ENCODE measurements around the gene MAP2.

MAP2 gene

DNA sequence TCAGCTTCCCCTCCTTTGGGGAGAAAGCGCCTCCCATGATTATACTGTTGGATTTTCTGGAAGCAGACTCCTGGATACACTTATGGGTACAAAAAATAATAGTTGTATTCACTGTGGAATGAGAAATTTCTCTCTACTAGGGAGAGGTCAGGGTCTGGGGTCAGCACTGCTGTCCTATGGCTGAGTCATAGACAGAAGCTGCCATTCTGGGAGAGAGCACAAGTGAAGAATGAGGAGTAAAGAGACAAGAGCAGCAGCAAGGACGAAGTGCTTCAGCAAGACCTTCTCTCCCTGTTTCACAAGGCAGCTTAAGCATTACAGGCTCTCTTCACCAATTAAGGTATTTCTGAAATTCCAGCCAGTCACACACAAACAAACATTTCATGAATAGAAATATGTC is 337.7 kb downstream of the MAP2 start:
- DNase-seq, result no peak

DNA sequence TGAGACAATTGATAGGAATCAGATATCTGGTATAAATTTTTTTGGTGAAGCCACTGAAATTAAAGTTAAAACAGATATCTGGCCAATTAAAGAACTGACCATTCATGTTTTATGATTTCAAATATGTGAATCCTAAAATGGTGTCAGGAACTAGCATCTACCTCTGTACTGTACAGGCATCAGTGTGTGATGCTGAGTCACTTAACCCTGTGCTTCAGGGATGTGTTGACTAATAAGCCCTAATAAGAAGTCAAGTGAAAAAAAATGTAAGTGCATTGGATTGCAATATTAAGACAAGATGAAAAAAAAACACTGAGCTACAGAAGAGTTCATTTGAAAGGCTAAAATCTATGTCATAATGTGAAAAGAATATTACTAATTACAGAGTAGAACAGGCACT is 338.7 kb downstream of the MAP2 start:
- DNase-seq, result no peak

- DNase-seq, result no peak
These were observed 339.3 kb downstream of the MAP2 start for GRCh38 chr2:209763106-209763505.

DNA sequence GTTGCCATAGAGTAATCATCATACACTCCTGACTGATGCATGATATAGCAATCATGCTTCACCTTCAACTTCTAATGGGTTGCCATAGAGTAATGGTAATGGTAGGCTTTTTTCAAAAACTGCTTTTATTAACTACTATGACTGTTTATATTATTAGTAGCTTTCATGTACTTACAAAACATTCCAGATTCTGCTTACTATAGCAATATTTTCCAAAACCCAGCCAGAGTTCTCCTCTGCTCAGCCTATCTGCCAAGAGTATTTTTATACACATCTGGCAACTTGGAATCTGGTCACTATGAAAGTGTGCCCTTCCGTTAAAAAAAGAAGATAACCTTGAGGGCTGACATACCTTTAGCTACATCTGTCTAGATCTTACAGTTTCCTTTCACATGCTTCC is 342.8 kb downstream of the MAP2 start:
- DNase-seq, result no peak

- no peak for DNase-seq
These were observed 343.5 kb downstream of the MAP2 start for GRCh38 chr2:209767316-209767715.

- DNase-seq, result no peak
These were observed 344.7 kb downstream of the MAP2 start for GRCh38 chr2:209768557-209768956.

DNA sequence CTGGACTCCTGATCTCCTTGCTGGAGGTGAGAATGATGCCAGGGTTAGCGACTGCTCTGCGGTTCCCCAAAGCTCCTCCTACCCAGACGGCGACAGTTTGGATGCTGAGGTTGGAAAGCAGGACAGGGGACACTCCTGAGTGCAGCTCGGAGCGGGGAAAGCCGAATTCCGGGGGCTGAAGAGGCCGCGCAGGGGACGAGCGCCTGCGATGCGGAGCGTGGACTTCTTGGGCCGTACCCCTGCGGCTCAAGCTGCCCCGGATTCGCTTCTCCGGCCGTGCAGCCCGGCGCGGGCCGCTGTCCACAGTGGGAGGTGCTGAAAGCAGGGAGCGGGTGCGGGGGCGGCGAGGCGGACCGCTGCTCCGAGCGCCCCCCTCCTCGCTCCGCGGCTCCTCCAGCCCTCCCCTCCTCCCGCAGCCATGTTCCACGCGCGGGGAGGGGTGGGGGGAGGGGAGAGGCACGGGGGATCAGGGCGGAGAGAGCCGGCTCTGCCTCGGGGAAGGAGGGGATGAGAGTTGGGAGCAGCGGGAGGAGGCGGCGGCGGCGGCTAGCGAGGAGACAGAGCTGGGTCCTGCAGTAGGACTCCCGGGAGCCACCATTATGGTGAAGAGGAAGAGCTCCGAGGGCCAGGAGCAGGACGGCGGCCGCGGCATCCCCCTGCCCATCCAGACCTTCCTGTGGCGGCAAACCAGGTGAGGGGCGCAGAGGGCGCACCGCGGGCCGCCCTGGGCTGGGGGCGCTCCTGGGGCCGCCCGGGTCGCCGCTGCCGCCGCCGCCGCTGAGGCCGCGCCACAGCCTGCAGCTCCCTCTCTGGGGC is 347.8 kb downstream of the MAP2 start, which contains the start of gene UNC80:
Gene UNC80 (plus strand): TSS at position 359 of the 816 bp plus-strand sequence. CDS start 241 bp downstream, at position 600.
- DNase-seq, result no peak

- no peak for DNase-seq
These were observed 348.4 kb downstream of the MAP2 start for GRCh38 chr2:209772290-209772685.

- DNase-seq, result no peak
These were observed 349.5 kb downstream of the MAP2 start for GRCh38 chr2:209773377-209773776.
